Tibial nerve (tissue), 4 donors: ENCODE measurements around the gene TRIM25. TPM values are rescaled to one million over a fixed set of nuclear protein-coding genes. Genes with fewer than 3 reads are reported as not detected.

Experiments used
- DNase-seq, 2 donors: peaks; one replicate each; pipeline ENCODE4 v3.0.0-alpha.2; 2019; ENCODE audit warnings: low spot score in 2 of 2
- H3K27ac ChIP-seq, 4 donors: fragments of 200-600 bp; sonication (generic) in 3 of 4; one replicate each; pipeline ENCODE4 v1.5.1; 2017 to 2019; ENCODE audit warnings: mild to moderate bottlenecking in 1 of 4
- H3K27me3 ChIP-seq, 2 donors: fragments of 200-600 bp; sonication (generic) in 1 of 2; one replicate each; pipeline versions ENCODE4 v1.5.1 to v1.6.0; 2017 to 2019
- H3K36me3 ChIP-seq, 3 donors: fragments of 200-600 bp; sonication (generic); one replicate each; pipeline ENCODE4 v1.5.1; 2018 to 2019
- H3K4me1 ChIP-seq, 4 donors: fragments of 200-600 bp; sonication (generic) in 3 of 4; one replicate each; pipeline ENCODE4 v1.5.1; 2017 to 2019
- H3K4me3 ChIP-seq, 4 donors: fragments of 200-600 bp; sonication (generic) in 3 of 4; one replicate each; pipeline ENCODE4 v1.5.1; 2017 to 2019; ENCODE audit warnings: mild to moderate bottlenecking in 1 of 4, moderate library complexity in 1 of 4
- H3K9me3 ChIP-seq, 4 donors: fragments of 200-600 bp; sonication (generic) in 3 of 4; one replicate each; pipeline ENCODE4 v1.5.1; 2017 to 2019
- EP300 ChIP-seq, 2 donors: sonication (generic); formaldehyde crosslinking; IDR thresholded peaks; one replicate each; pipeline ENCODE4 v1.6.1; 2017; ENCODE audit warnings: antibody characterized with exemption in 2 of 2, mild to moderate bottlenecking in 1 of 2
- POLR2A ChIP-seq, 2 donors: fragments of 450-650 bp; IDR thresholded peaks; one replicate each; pipeline ENCODE4 v1.6.1; 2017; ENCODE audit warnings: antibody characterized with exemption in 2 of 2, mild to moderate bottlenecking in 2 of 2, moderate library complexity in 2 of 2
- WGBS, 2 donors: methylation state at CpG; one replicate each; pipeline ENCODE4 v1.1.5; 2018; 5-methylcytosine and 5-hydroxymethylcytosine counted together
- total RNA-seq, 4 donors: library from RNA; depleted of rRNA; stranded (reverse); fragments of >200 nt; gene quantifications; one replicate each; pipeline ENCODE4 v1.1.0, GENCODE V29; 2016
- TF ChIP-seq, protein P1 (sequence below), 5 experiments: fragments of 200-600 bp in 3 of 5; fragments of 450-650 bp in 2 of 5; sonication (generic) in 3 of 5; IDR thresholded peaks; one replicate each; pipeline ENCODE4 v1.5.1; 2016 to 2019; ENCODE audit warnings: antibody characterized with exemption in 5 of 5, mild to moderate bottlenecking in 3 of 5, moderate library complexity in 2 of 5

Gene TRIM25
- total RNA-seq, 4 donors from 2014 or later = 19.9 to 49.2 (median 31.5) TPM

DNA sequence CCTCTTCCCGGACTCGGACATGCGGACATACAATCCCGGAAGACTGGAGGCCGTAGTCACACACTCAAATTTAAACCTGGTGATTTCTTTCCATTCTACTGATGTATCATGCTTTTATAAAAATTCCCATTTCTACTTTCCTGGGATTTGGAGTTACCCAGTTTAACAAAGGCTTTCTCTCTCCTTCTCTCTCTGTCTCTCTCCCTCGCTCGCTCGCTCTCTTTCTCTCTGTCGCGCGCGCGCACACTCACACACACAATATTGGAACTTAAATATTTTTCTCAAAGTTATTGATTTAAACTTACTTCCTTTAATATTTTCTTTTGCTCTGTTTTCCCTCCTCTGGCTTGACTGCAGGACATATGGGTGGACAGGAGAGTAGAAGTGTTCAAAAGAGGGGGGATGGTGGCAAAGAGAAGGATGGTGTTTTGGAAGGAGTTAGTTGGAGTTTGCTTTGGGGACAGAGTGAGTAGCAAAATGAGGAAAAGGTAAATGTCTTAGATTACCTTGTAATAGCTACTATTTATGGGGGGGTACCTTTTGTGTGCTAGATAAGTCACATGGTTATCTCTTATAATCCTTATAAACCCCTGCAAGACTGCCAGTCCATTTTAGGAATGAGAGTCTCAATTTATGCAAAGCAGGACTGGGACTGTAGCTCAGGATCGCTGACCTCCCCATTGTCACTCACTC is 878 bp upstream of the TRIM25 start:
- 7 to 15% methylated on average over 14 of the region's 14 CpGs for WGBS, 2 donors

DNA sequence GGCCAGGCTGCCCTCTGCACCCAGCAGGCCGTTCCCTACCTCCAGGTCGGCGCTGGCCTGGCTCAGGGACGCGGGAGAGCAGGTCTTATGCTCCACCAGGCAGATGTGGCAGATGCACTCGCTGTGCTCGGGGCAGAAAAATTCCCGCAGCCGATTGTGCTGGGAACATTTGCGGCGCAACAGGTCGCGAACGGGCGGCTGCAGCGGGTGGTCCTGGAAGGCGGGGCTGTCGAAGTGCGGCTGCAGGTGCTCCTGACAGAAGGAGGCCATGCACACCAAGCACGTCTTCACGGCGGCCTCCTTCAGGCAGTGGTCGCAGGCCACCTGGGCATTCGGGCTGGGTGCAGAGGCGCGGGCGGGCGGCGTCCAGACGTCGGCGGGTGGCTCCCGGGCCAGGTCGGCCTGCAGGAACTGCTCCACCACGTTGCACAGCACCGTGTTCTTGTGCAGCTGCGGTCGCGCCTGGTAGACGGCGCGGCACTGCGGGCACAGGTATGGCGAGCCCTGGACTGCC is 439 bp downstream of the TRIM25 start:
- Histone ChIP-seq H3K4me1 (peaks cover 0 to 62% (median 34%) of the 10 kb centered on the region in 4 donors), H3K27me3 (no peaks in the 10 kb centered on the region), H3K27ac (peak overlapping the region; percentile 68 to 92 (median 88)), H3K4me3 (peak overlapping the region; percentile 64 to 98 (median 78)), H3K36me3 (peaks cover 0 to 9% (median 0%) of the 10 kb centered on the region in 3 donors), H3K9me3 (no peaks in the 10 kb centered on the region)
- DNase-seq = no peak
- TF ChIP-seq EP300 (IDR thresholded peaks at IDR 0.05) (no peak), POLR2A (IDR thresholded peaks at IDR 0.05) (no peak)
- TF ChIP-seq, protein P1, sequence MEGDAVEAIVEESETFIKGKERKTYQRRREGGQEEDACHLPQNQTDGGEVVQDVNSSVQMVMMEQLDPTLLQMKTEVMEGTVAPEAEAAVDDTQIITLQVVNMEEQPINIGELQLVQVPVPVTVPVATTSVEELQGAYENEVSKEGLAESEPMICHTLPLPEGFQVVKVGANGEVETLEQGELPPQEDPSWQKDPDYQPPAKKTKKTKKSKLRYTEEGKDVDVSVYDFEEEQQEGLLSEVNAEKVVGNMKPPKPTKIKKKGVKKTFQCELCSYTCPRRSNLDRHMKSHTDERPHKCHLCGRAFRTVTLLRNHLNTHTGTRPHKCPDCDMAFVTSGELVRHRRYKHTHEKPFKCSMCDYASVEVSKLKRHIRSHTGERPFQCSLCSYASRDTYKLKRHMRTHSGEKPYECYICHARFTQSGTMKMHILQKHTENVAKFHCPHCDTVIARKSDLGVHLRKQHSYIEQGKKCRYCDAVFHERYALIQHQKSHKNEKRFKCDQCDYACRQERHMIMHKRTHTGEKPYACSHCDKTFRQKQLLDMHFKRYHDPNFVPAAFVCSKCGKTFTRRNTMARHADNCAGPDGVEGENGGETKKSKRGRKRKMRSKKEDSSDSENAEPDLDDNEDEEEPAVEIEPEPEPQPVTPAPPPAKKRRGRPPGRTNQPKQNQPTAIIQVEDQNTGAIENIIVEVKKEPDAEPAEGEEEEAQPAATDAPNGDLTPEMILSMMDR (IDR thresholded peaks at IDR 0.05) = no peak
- WGBS, 2 donors = 2 to 21% methylated on average over 5 to 35 of the region's 44 CpGs

More for the DNA sequence above, 878 bp upstream of the TRIM25 start:
- peak overlapping the region; percentile 64 to 98 (median 78) for H3K4me3 ChIP-seq
- peaks cover 0 to 51% (median 27%) of the 10 kb centered on the region in 4 donors for H3K4me1 ChIP-seq
- no peaks in the 10 kb centered on the region for H3K27me3 ChIP-seq
- DNase-seq = no peak
- TF ChIP-seq POLR2A (IDR thresholded peaks at IDR 0.05) = no peak
- TF ChIP-seq, protein P1 (IDR thresholded peaks at IDR 0.05) = no peak
- TF ChIP-seq EP300 (IDR thresholded peaks at IDR 0.05) = no peak
- H3K36me3 ChIP-seq = no peaks in the 10 kb centered on the region
- peak overlapping the region; percentile 68 to 92 (median 88) for H3K27ac ChIP-seq
- no peaks in the 10 kb centered on the region for H3K9me3 ChIP-seq

DNA sequence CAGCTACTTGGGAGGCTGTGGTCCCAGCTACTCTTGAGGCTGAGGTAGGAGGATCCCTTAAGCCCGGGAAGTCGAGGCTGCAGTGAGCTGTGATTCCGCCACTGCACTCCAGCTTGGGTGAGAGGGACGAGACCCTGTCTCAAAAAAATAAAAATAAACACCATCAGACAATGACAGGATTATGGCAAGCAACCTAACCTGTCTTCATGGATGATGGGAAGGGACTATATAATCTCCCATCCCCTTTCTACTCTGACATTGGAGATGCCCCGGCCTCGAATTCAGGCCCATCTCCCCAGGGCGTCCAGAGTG is 893 bp downstream of the TRIM25 start:
- Histone ChIP-seq H3K27me3 (no peaks in the 10 kb centered on the region), H3K4me1 (peaks cover 0 to 66% (median 35%) of the 10 kb centered on the region in 4 donors), H3K36me3 (peaks cover 0 to 14% (median 0%) of the 10 kb centered on the region in 3 donors), H3K9me3 (no peaks in the 10 kb centered on the region), H3K4me3 (peak overlapping the region; percentile 64 to 98 (median 78)), H3K27ac (peak overlapping the region; percentile 68 to 92 (median 88))
- 41 to 62% methylated on average over 6 to 7 of the region's 7 CpGs for WGBS, 2 donors
- TF ChIP-seq, protein P1 (IDR thresholded peaks at IDR 0.05) = no peak
- TF ChIP-seq POLR2A (IDR thresholded peaks at IDR 0.05) (no peak), EP300 (IDR thresholded peaks at IDR 0.05) (no peak)
- no peak for DNase-seq

DNA sequence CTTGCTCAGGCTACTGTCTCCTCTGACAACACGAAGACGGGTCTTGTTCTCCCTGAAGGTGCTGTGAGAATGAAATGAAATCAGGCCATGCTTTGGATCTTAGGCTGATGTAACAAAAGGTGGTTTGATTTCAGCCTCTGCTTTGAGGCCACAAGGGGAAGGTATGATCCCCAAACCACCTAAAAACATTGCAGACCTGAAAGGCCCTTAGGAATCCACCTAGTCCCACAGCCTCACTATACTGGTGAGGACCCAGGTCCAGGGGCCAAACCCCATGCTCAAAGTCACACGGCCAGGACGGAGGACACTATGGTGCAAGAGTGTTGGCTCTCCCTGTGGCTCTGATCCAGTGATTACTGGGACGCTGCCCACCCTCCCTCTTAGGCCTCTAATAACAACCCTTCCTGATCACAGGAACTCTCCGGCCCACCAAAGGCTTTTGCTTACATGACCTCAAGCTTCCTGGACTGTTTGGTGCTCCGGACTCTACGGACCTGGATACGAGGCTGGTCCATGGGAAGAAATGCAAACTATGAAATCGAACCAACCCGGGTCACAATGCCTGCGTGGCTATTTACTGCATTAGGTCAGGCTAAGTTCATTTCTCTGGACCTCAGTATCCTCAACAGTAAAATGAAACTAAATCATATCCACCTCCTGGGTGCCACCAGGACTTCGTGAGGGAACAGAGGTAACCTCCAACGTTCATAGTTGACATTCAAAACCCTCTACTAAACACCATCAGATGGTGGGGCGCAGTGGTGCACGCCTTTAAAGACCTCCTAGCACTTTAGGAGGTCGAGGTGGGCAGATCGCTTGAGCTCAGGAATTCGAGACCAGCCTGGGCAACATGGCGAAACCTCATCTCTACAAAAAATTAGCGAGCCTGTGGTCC is 1.5 kb downstream of the TRIM25 start:
- peak in 1 of 2 donors; percentile 60 for TF ChIP-seq EP300 (IDR thresholded peaks at IDR 0.05)
- TF ChIP-seq, protein P1 (IDR thresholded peaks at IDR 0.05) = no peak
- TF ChIP-seq POLR2A (IDR thresholded peaks at IDR 0.05) = no peak
- H3K36me3 ChIP-seq = peaks cover 0 to 20% (median 0%) of the 10 kb centered on the region in 3 donors
- H3K27me3 ChIP-seq = no peaks in the 10 kb centered on the region
- H3K4me3 ChIP-seq = peak overlapping the region; percentile 64 to 98 (median 78)
- WGBS, 2 donors = 70 to 79% methylated on average over 21 of the region's 21 CpGs
- H3K27ac ChIP-seq = peak overlapping the region; percentile 44 to 92 (median 88)
- H3K4me1 ChIP-seq = peaks cover 0 to 66% (median 35%) of the 10 kb centered on the region in 4 donors
- peak; percentile 31 to 76 for DNase-seq
- H3K9me3 ChIP-seq = no peaks in the 10 kb centered on the region
